K562 (cell line): Measurements from ENCODE around the gene C1QTNF9B. TPM values are rescaled to one million over a fixed set of nuclear protein-coding genes. Genes with fewer than 3 reads are reported as not detected.
A peak's percentile ranks its signal among the peaks of the same experiment; 100 is the strongest.

Experiments
- ARID3A ChIP-seq: IDR thresholded peaks from 2 replicates; pipeline ENCODE4 v1.6.1; 2012; ENCODE audit warnings: low read depth, low read length, improper control_type of control experiment, borderline replicate concordance
- BCLAF1 ChIP-seq, 2 experiments: fragments of 450-650 bp in 1 of 2; IDR thresholded peaks; 2 replicates each; pipeline ENCODE4 v1.6.1; 2011 to 2017; ENCODE audit warnings: low read depth in 2 of 2, antibody characterized with exemption in 1 of 2, borderline replicate concordance in 1 of 2, low read length in 1 of 2, mild to moderate bottlenecking in 1 of 2, mixed read lengths in 1 of 2; ENCODE audit not compliant: control insufficient read depth in 1 of 2
- NRF1 ChIP-seq, 2 experiments: fragments of 450-650 bp; IDR thresholded peaks in 1 of 2; conservative IDR thresholded peaks in 1 of 2; 2 replicates each; pipeline ENCODE4 v1.6.1; 2014; ENCODE audit warnings: mild to moderate bottlenecking in 2 of 2
- SIN3A ChIP-seq, 2 experiments: fragments of 150-350 bp in 1 of 2; IDR thresholded peaks; 2 replicates each; pipeline ENCODE4 v1.6.1; 2011 to 2016; ENCODE audit warnings: borderline replicate concordance in 2 of 2, low read depth in 2 of 2, low read length in 2 of 2, mild to moderate bottlenecking in 2 of 2, moderate library complexity in 2 of 2; ENCODE audit not compliant: control insufficient read depth in 1 of 2
- ZNF121 ChIP-seq: sonication (generic); formaldehyde crosslinking; conservative IDR thresholded peaks from 2 replicates; pipeline ENCODE4 v1.8.0; 2022; ENCODE audit warnings: missing genetic modification reagents
- polyA plus RNA-seq, 8 experiments: library from polyadenylated mRNA; depleted of rRNA in 4 of 8; stranded (reverse) in 5 of 8; unstranded in 3 of 8; fragments of >200 nt; fragmentation: Nextera tagmentation in 2 of 8; fragmentation: Illumina TruSeq in 1 of 8; extraction: Ambion mirVana in 2 of 8; extraction: Trizol in 1 of 8; gene quantifications; 2 replicates each; pipeline versions ENCODE4 v1.2.1 to v1.2.3, GENCODE V29; 2011 to 2014; ENCODE audit warnings: inconsistent platforms in 1 of 8, missing spikeins in 1 of 8
- total RNA-seq, 7 experiments: library from RNA; depleted of rRNA in 6 of 7; stranded (reverse); fragments of >200 nt in 6 of 7; fragmentation: Illumina TruSeq in 2 of 7; extraction: Trizol in 2 of 7; gene quantifications; 2 replicates each; pipeline versions ENCODE4 v1.2.1 to v1.2.3, GENCODE V29; 2011 to 2021; ENCODE audit warnings: low replicate concordance in 1 of 7

Gene C1QTNF9B
- total and polyA plus RNA-seq, 9 of the 15 experiments (the other 6 are each of a cell fraction or from before 2014, with no cell fraction given), result 0.14 to 0.94 (median 0.35) TPM; not detected in 3

GRCh38 chr13:23866420-23867026, 30.8 kb downstream of the C1QTNF9B start (continued):
- TF ChIP-seq BCLAF1 (IDR thresholded peaks at IDR 0.05; ENCODE audit: borderline replicate concordance in 1 of 2, control insufficient read depth in 1 of 2, low read depth in 2 of 2, low read length in 1 of 2), result no peak
- TF ChIP-seq ARID3A, result no peak
- TF ChIP-seq NRF1 (conservative IDR thresholded peaks at IDR 0.05 in 1 of 2, IDR thresholded peaks at IDR 0.05 in 1 of 2), result peak; percentile 62 to 67
- no peak for TF ChIP-seq ZNF121 (CRISPR knock-in tag)
- TF ChIP-seq SIN3A (IDR thresholded peaks at IDR 0.05; ENCODE audit: borderline replicate concordance in 2 of 2, control insufficient read depth in 1 of 2, low read depth in 2 of 2, low read length in 2 of 2), result no peak
